ENCODE data around the gene SMIM36. TPM values are rescaled to one million over a fixed set of nuclear protein-coding genes. Genes with fewer than 3 reads are reported as not detected.
A peak's percentile ranks its signal among the peaks of the same experiment; 100 is the strongest.

Gene SMIM36
- not detected for total RNA-seq
- polyA plus RNA-seq = under 1 TPM in 1 of 3 donors, not detected in 2; 0.05 TPM
- total RNA-seq = 0 reads per million in 6 experiments

GRCh38 chr17:55510986-55511721 lies at the start of gene SMIM36:
Gene SMIM36 (minus strand): TSS chr17:55511452.
- H3K4me3 Mint-ChIP-seq = no peak within 1 kb of the TSS
- POLR2A ChIA-PET = no interaction called here
- H3K27ac Mint-ChIP-seq = no peak within 1 kb of the TSS
- DNase-seq = no peak
- H3K27me3 Mint-ChIP-seq = peaks cover 0 to 4% (median 4%) of the 10 kb centered on the region in 5 donors
- peaks cover 0 to 4% (median 2%) of the 10 kb centered on the region in 4 donors for H3K4me1 Mint-ChIP-seq
- H3K9me3 Mint-ChIP-seq = peaks cover 0 to 3% (median 0%) of the 10 kb centered on the region in 9 donors
- H3K36me3 Mint-ChIP-seq = no peaks in the 10 kb centered on the region
- ATAC-seq = no peak

GRCh38 chr17:55555772-55556171 lies 44.5 kb upstream of the SMIM36 start:
- Mint-ChIP-seq H3K27me3 (peaks cover 8 to 37% (median 16%) of the 10 kb centered on the region in 5 donors), H3K36me3 (no peaks in the 10 kb centered on the region), H3K27ac (peak overlapping the region in 1 of 10 donors; percentile 50), H3K4me1 (no peaks in the 10 kb centered on the region), H3K9me3 (peaks cover 0 to 4% (median 0%) of the 10 kb centered on the region in 9 donors), H3K4me3 (no peak overlapping the region)
- POLR2A ChIA-PET = no interaction called here
- no peak for DNase-seq
- ATAC-seq = no peak

GRCh38 chr17:55549140-55549539 lies 37.9 kb upstream of the SMIM36 start:
- H3K27me3 Mint-ChIP-seq = peaks cover 7 to 26% (median 16%) of the 10 kb centered on the region in 5 donors
- DNase-seq = no peak
- H3K4me1 Mint-ChIP-seq = no peaks in the 10 kb centered on the region
- peaks cover 0 to 3% (median 0%) of the 10 kb centered on the region in 9 donors for H3K9me3 Mint-ChIP-seq
- POLR2A ChIA-PET = no interaction called here
- ATAC-seq = no peak
- no peaks in the 10 kb centered on the region for H3K36me3 Mint-ChIP-seq
- no peak overlapping the region for H3K4me3 Mint-ChIP-seq
- H3K27ac Mint-ChIP-seq = no peak overlapping the region

- POLR2A ChIA-PET = no interaction called here
- ATAC-seq = no peak
- H3K4me3 Mint-ChIP-seq = no peak overlapping the region
- H3K27ac Mint-ChIP-seq = no peak overlapping the region
- peaks cover 14 to 36% (median 22%) of the 10 kb centered on the region in 5 donors for H3K27me3 Mint-ChIP-seq
- DNase-seq = no peak
- peaks cover 0 to 12% (median 3%) of the 10 kb centered on the region in 9 donors for H3K9me3 Mint-ChIP-seq
- no peaks in the 10 kb centered on the region for H3K4me1 Mint-ChIP-seq
- peaks cover 0 to 3% (median 0%) of the 10 kb centered on the region in 3 donors for H3K36me3 Mint-ChIP-seq
These were observed 35.9 kb upstream of the SMIM36 start for GRCh38 chr17:55546991-55547664.

GRCh38 chr17:55546481-55546880 lies 35.2 kb upstream of the SMIM36 start:
- H3K4me1 Mint-ChIP-seq = no peaks in the 10 kb centered on the region
- ATAC-seq (no peak), DNase-seq (no peak)
- no peak overlapping the region for H3K27ac Mint-ChIP-seq
- POLR2A ChIA-PET = no interaction called here
- H3K36me3 Mint-ChIP-seq = peaks cover 0 to 3% (median 0%) of the 10 kb centered on the region in 3 donors
- H3K4me3 Mint-ChIP-seq = no peak overlapping the region
- H3K9me3 Mint-ChIP-seq = peaks cover 0 to 12% (median 3%) of the 10 kb centered on the region in 9 donors
- peaks cover 17 to 36% (median 23%) of the 10 kb centered on the region in 5 donors for H3K27me3 Mint-ChIP-seq

GRCh38 chr17:55545806-55546205 lies 34.6 kb upstream of the SMIM36 start:
- Mint-ChIP-seq H3K4me3 (no peak overlapping the region), H3K27ac (no peak overlapping the region), H3K9me3 (peaks cover 0 to 12% (median 3%) of the 10 kb centered on the region in 9 donors), H3K27me3 (peaks cover 17 to 36% (median 23%) of the 10 kb centered on the region in 5 donors), H3K4me1 (no peaks in the 10 kb centered on the region), H3K36me3 (peaks cover 0 to 3% (median 0%) of the 10 kb centered on the region in 3 donors)
- no peak for ATAC-seq
- DNase-seq = no peak
- POLR2A ChIA-PET = no interaction called here

GRCh38 chr17:55543709-55544108 lies 32.5 kb upstream of the SMIM36 start:
- no peak for ATAC-seq
- POLR2A ChIA-PET = no interaction called here

GRCh38 chr17:55540414-55541091 lies 29.3 kb upstream of the SMIM36 start:
- DNase-seq = no peak
- peaks cover 7 to 20% (median 16%) of the 10 kb centered on the region in 5 donors for H3K27me3 Mint-ChIP-seq
- no peak overlapping the region for H3K27ac Mint-ChIP-seq
- POLR2A ChIA-PET = no interaction called here
- peaks cover 0 to 3% (median 0%) of the 10 kb centered on the region in 3 donors for H3K36me3 Mint-ChIP-seq
- H3K4me3 Mint-ChIP-seq = no peak overlapping the region
- H3K4me1 Mint-ChIP-seq = no peaks in the 10 kb centered on the region
- peaks cover 0 to 12% (median 3%) of the 10 kb centered on the region in 9 donors for H3K9me3 Mint-ChIP-seq
- ATAC-seq = no peak

More at GRCh38 chr17:55543709-55544108, 32.5 kb upstream of the SMIM36 start:
- no peak overlapping the region for H3K4me3 Mint-ChIP-seq
- H3K36me3 Mint-ChIP-seq = peaks cover 0 to 3% (median 0%) of the 10 kb centered on the region in 3 donors
- peaks cover 16 to 43% (median 26%) of the 10 kb centered on the region in 5 donors for H3K27me3 Mint-ChIP-seq
- H3K9me3 Mint-ChIP-seq = peaks cover 0 to 12% (median 3%) of the 10 kb centered on the region in 9 donors
- no peaks in the 10 kb centered on the region for H3K4me1 Mint-ChIP-seq
- DNase-seq = no peak
- H3K27ac Mint-ChIP-seq = no peak overlapping the region

GRCh38 chr17:55536205-55536604 lies 25.0 kb upstream of the SMIM36 start:
- H3K4me3 Mint-ChIP-seq = no peak overlapping the region
- POLR2A ChIA-PET = interaction anchor here (0.7 kb wide), 1 partner anchor 88 kb away, joined by 4 read pairs; no protein-coding TSS in a partner anchor
- no peaks in the 10 kb centered on the region for H3K9me3 Mint-ChIP-seq
- H3K27ac Mint-ChIP-seq = no peak overlapping the region
- no peaks in the 10 kb centered on the region for H3K36me3 Mint-ChIP-seq
- no peak for ATAC-seq
- DNase-seq = no peak
- H3K4me1 Mint-ChIP-seq = no peaks in the 10 kb centered on the region
- H3K27me3 Mint-ChIP-seq = peaks cover 0 to 10% (median 7%) of the 10 kb centered on the region in 5 donors

- POLR2A ChIA-PET = no interaction called here
- ATAC-seq (no peak), DNase-seq (no peak)
- Mint-ChIP-seq H3K27me3 (peaks cover 0 to 16% (median 2%) of the 10 kb centered on the region in 5 donors), H3K9me3 (no peaks in the 10 kb centered on the region), H3K4me1 (no peaks in the 10 kb centered on the region), H3K36me3 (no peaks in the 10 kb centered on the region), H3K4me3 (no peak overlapping the region), H3K27ac (no peak overlapping the region)
These were observed 22.4 kb upstream of the SMIM36 start for GRCh38 chr17:55533608-55534007.

- Mint-ChIP-seq H3K4me3 (no peak overlapping the region), H3K27ac (no peak overlapping the region), H3K36me3 (no peaks in the 10 kb centered on the region), H3K9me3 (no peaks in the 10 kb centered on the region), H3K4me1 (no peaks in the 10 kb centered on the region), H3K27me3 (peaks cover 0 to 16% (median 4%) of the 10 kb centered on the region in 5 donors)
- no peak for ATAC-seq
- DNase-seq = no peak
- POLR2A ChIA-PET = no interaction called here
These were observed 21.4 kb upstream of the SMIM36 start for GRCh38 chr17:55532670-55533069.

- peaks cover 0 to 16% (median 7%) of the 10 kb centered on the region in 5 donors for H3K27me3 Mint-ChIP-seq
- POLR2A ChIA-PET = no interaction called here
- peak overlapping the region in 1 of 10 donors; percentile 13 for H3K27ac Mint-ChIP-seq
- DNase-seq (no peak), ATAC-seq (no peak)
- no peaks in the 10 kb centered on the region for H3K36me3 Mint-ChIP-seq
- H3K4me3 Mint-ChIP-seq = no peak overlapping the region
- no peaks in the 10 kb centered on the region for H3K4me1 Mint-ChIP-seq
- H3K9me3 Mint-ChIP-seq = no peaks in the 10 kb centered on the region
These were observed 19.9 kb upstream of the SMIM36 start for GRCh38 chr17:55531053-55531728.

Measured in naive thymus-derived CD8-positive, alpha-beta T cell (primary cell).